Activated naive CD4-positive, alpha-beta T cell treated with anti-CD3 and anti-CD28 coated beads, Interleukin-2, amount 50 U/mL, for 72 hours (primary cell): ENCODE results near the gene COL9A3. TPM values are rescaled to one million over a fixed set of nuclear protein-coding genes. Genes with fewer than 3 reads are reported as not detected.
A peak's percentile ranks its signal among the peaks of the same experiment; 100 is the strongest.

Source experiments
- ATAC-seq, 2 donors: fragments of 150-1000 bp; cut with Tn5 transposase; 2 replicates each; pipeline ENCODE4 v1.10.0; 2021; ENCODE audit warnings: mild to moderate bottlenecking in 2 of 2, moderate library complexity in 2 of 2
- DNase-seq, 2 donors: peaks; one replicate each; pipeline ENCODE4 v3.0.0; 2021 to 2022; ENCODE audit warnings: low spot score in 2 of 2
- H3K27ac Mint-ChIP-seq, 2 donors: one replicate each; pipeline ENCODE4 v1.8.0; 2022; ENCODE audit warnings: mild to moderate bottlenecking in 2 of 2, mixed read lengths in 2 of 2
- H3K36me3 Mint-ChIP-seq, 2 donors: one replicate each; pipeline ENCODE4 v1.8.0; 2022; ENCODE audit warnings: mixed read lengths in 2 of 2
- H3K9me3 Mint-ChIP-seq, 2 donors: one replicate each; pipeline ENCODE4 v1.8.0; 2022; ENCODE audit warnings: mixed read lengths in 2 of 2
- total RNA-seq, 2 donors: library from RNA; stranded (reverse); gene quantifications; one replicate each; pipeline ENCODE4 v1.2.3, GENCODE V29; 2022

COL9A3 gene
- total RNA-seq, 2 donors from 2014 or later = not detected

GRCh38 chr20:62832951-62833391, 16.1 kb downstream of the COL9A3 start:
- Mint-ChIP-seq H3K9me3 (no peaks in the 10 kb centered on the region), H3K27ac (no peak overlapping the region), H3K36me3 (no peaks in the 10 kb centered on the region)
- DNase-seq = no peak
- ATAC-seq = no peak

- Mint-ChIP-seq H3K36me3 (no peaks in the 10 kb centered on the region), H3K27ac (no peak overlapping the region), H3K9me3 (no peaks in the 10 kb centered on the region)
- ATAC-seq (no peak), DNase-seq (no peak)
These were observed 18.3 kb downstream of the COL9A3 start for GRCh38 chr20:62834967-62835730.

DNA sequence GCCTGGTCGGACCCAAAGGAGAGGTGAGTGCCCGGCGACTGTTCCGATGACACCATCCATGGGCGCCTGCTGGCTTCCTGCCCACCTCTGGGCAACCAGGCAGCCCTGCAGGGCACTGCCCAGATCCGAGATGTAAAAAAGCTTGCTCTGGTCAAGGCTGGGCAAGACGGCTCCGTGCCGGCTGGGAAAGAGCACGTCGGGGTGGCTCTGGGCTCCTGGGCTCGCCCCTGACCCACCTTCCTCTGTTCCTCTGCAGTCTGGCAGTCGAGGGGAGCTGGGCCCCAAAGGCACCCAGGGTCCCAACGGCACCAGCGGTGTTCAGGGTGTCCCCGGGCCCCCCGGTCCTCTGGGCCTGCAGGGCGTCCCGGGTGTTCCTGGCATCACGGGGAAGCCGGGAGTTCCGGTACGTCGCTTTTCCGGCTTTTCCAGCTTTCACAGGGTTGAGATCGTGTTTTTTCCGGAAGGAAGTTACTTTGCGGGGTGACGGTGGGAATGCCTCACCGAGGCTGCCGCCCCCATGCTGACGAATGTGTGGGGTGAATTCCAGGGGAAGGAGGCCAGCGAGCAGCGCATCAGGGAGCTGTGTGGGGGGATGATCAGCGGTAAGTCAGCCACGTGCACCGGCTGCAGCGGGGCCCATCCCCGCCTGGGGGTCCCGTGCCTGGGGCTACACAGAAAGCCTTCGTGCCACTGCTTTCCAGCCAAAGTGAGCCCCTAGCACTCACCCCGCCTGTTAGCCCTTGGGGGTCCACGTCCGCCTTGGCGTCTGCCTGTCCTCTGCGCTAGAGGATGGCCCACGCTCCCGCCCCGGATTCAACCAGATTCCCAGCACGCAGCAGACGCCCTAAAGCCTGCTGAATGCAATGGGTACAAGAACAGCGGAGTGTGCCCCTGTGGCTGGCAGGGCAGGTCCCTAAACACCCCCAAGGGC, 19.3 kb downstream of the COL9A3 start:
- no peak for DNase-seq
- no peaks in the 10 kb centered on the region for H3K36me3 Mint-ChIP-seq
- ATAC-seq = no peak
- no peak overlapping the region for H3K27ac Mint-ChIP-seq
- no peaks in the 10 kb centered on the region for H3K9me3 Mint-ChIP-seq

DNA sequence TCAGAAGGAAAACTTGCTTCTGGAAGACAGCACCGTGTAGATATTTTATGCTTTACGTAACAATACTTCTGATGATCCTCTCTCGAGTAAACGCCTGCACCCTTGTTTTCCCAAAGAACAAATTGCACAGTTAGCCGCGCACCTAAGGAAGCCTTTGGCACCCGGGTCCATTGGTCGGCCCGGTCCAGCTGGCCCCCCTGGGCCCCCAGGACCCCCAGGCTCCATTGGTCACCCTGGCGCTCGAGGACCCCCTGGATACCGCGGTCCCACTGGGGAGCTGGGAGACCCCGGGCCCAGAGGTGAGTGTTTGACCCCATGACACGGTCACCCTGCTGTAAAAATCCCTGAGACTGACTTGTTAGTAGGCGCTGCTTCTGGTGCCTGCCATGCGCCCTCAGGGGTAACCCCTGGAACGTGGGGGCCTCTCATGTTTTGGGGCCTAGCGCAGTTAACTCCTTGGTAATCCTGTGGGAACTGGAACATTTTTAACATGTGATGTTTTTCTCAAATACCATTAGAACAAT, 20.2 kb downstream of the COL9A3 start:
- ATAC-seq = no peak
- no peak for DNase-seq
- no peak overlapping the region for H3K27ac Mint-ChIP-seq
- H3K9me3 Mint-ChIP-seq = no peaks in the 10 kb centered on the region
- no peaks in the 10 kb centered on the region for H3K36me3 Mint-ChIP-seq

DNA sequence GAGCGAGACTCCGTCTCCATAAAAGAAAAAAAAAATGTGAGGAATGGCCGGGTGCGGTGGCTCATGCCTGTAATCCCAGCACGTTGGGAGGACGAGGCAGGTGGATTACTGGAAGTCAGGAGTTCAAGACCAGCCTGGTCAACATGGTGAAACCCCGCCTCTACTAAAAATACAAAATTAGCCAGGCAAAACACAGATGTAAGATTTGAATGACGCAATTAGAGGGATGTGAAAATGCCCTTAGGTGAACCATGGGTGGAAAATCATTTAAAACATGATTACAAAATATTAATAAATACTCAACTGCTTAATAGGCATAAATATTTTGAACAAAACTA, 20.9 kb downstream of the COL9A3 start:
- no peak for ATAC-seq
- DNase-seq = no peak
- Mint-ChIP-seq H3K36me3 (no peaks in the 10 kb centered on the region), H3K27ac (no peak overlapping the region), H3K9me3 (no peaks in the 10 kb centered on the region)

- ATAC-seq (no peak), DNase-seq (no peak)
- no peak overlapping the region for H3K27ac Mint-ChIP-seq
- H3K36me3 Mint-ChIP-seq = no peaks in the 10 kb centered on the region
- no peaks in the 10 kb centered on the region for H3K9me3 Mint-ChIP-seq
These were observed 21.5 kb downstream of the COL9A3 start for GRCh38 chr20:62838128-62838891.

- no peak overlapping the region for H3K27ac Mint-ChIP-seq
These were observed 22.4 kb downstream of the COL9A3 start for GRCh38 chr20:62839261-62839660.

DNA sequence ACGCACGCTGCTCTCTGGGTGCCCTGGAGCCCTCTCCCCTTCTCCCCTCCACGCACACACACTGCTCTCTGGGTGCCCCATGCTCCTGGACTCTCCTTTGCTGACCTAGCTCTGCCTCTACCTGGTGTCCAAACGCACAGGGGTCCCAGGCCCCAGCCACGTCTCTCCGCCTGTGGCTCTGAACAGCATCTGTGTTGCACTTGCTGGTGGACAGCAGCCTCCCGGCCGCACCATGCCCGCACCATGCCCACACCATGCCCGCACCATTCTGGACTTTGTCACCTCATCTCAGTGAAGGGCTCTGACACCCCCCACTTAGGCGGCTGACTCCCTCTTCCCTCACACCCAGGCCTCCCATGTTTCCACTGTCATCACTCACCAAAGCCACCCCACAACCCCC, 23.0 kb downstream of the COL9A3 start:
- no peaks in the 10 kb centered on the region for H3K36me3 Mint-ChIP-seq
- no peaks in the 10 kb centered on the region for H3K9me3 Mint-ChIP-seq
- peak overlapping the region in 1 of 2 donors; percentile 62 for H3K27ac Mint-ChIP-seq
- no peak for ATAC-seq
- DNase-seq = no peak

More at GRCh38 chr20:62839261-62839660, 22.4 kb downstream of the COL9A3 start:
- H3K36me3 Mint-ChIP-seq = no peaks in the 10 kb centered on the region
- DNase-seq (no peak), ATAC-seq (no peak)
- H3K9me3 Mint-ChIP-seq = no peaks in the 10 kb centered on the region

DNA sequence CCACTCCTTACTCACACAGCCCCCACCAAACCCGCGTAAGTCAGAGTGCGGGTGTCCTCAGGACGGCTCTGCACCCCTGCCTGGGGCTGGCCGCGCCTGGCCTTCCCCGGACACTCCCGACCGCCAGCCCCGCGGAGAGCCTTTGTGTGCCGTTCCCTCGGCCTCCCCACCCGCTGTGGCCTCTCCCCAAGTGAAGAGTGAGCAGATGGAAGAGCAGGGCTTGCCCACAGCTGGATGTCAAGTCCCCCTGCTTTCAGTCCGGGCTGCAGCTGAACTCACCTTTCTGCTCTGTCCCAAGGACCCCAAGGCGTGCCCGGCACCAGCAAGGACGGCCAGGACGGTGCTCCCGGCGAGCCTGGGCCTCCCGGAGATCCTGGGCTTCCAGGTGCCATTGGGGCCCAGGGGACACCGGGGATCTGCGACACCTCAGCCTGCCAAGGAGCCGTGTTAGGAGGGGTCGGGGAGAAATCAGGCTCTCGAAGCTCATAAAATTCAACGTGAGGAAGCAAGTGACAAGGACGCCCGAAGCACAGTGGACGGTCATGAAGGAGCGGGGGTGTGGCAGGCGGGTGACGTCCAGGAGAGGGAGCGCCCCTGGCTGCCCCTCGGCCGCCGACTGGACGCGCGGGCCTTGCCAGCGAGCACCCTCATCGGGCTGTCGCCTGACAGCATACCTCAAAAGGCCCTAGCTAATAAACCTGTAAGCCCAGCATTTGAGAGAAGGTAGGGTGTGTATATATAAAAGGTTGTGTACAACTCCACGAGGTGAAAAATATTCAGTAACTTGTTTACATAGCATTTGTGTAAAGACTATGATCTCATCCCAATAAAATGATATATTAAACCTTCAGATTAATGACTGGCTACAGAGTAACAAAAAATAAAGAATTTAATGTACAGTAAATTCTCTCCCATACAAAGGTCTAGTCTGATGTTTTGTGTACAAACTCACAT, 23.7 kb downstream of the COL9A3 start:
- Mint-ChIP-seq H3K9me3 (no peaks in the 10 kb centered on the region), H3K27ac (no peak overlapping the region)

DNA sequence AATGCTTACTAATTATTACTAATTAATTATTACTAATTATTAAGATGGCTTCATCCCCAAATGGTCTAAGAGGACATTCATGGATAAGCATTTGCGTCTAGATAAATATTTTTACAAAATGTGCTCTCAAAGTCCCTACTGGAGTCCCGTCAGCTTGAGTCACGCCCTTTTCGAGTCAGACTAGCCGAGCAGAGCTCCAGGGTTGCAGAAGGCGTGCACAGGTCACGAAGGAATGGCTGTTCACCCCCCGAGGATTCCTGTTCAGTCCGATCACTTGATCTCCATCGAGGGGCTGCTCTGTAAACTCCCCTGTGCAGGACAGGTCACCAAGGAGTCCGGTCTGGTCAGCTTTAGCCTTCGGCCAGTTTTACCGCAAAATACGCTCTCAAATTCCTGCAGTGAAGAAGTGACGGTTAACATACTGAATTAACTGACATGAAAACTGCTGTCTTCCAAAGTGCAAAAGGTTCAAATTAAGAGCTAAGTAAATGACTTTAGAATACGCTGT, 24.9 kb downstream of the COL9A3 start:
- peaks cover 0 to 8% of the 10 kb centered on the region in 2 donors for H3K36me3 Mint-ChIP-seq
- no peak for DNase-seq
- no peak for ATAC-seq
- H3K9me3 Mint-ChIP-seq = no peaks in the 10 kb centered on the region
- no peak overlapping the region for H3K27ac Mint-ChIP-seq

More for the DNA sequence above, 23.7 kb downstream of the COL9A3 start:
- DNase-seq (no peak), ATAC-seq (no peak)
- H3K36me3 Mint-ChIP-seq = peaks cover 0 to 4% of the 10 kb centered on the region in 2 donors

DNA sequence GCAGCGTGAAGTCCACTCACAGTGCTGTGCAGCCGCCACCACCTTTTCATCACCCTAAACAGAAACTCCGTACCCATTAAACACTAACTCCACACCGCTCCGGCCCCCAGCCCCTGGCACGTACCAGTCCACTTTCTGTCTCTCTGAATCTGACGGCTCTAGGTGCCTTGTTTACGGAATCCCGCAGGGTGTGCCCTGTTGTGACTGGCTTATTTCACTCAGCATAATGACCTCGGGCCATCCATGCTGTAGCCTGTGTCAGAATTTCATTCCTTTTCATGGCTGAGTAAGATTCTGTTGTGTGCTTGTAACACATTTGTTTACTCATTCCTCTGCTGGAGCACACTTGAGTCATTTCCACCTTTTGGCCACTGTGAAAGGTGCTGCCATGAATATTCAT, 26.8 kb downstream of the COL9A3 start:
- peak in 1 of 2 donors; percentile 47 for ATAC-seq
- DNase-seq = no peak
- Mint-ChIP-seq H3K36me3 (peaks cover 0 to 8% of the 10 kb centered on the region in 2 donors), H3K9me3 (no peaks in the 10 kb centered on the region), H3K27ac (no peak overlapping the region)

- Mint-ChIP-seq H3K36me3 (peaks cover 0 to 8% of the 10 kb centered on the region in 2 donors), H3K27ac (no peak overlapping the region), H3K9me3 (no peaks in the 10 kb centered on the region)
- no peak for ATAC-seq
- no peak for DNase-seq
These were observed 27.3 kb downstream of the COL9A3 start for GRCh38 chr20:62844182-62844581.

GRCh38 chr20:62845416-62846160, 28.7 kb downstream of the COL9A3 start:
- ATAC-seq (no peak), DNase-seq (no peak)
- H3K9me3 Mint-ChIP-seq = no peaks in the 10 kb centered on the region
- H3K36me3 Mint-ChIP-seq = peaks cover 0 to 8% of the 10 kb centered on the region in 2 donors
- H3K27ac Mint-ChIP-seq = no peak overlapping the region

GRCh38 chr20:62846166-62846890, 29.5 kb downstream of the COL9A3 start:
- ATAC-seq (no peak), DNase-seq (no peak)
- H3K36me3 Mint-ChIP-seq = peaks cover 0 to 8% of the 10 kb centered on the region in 2 donors
- no peak overlapping the region for H3K27ac Mint-ChIP-seq
- H3K9me3 Mint-ChIP-seq = no peaks in the 10 kb centered on the region
